ENCODE results near the gene ZNF322.

The ZNF322 gene

GRCh38 chr6:26594131-26594498, 65.4 kb downstream of the ZNF322 start:
- Histone ChIP-seq H3K27me3 (ENCODE audit: control insufficient read depth in 1 of 2, insufficient read depth in 2 of 2, low read length in 2 of 2) (peaks cover 7 to 30% of the 10 kb centered on the region in 2 donors), H3K4me3 (ENCODE audit: low read depth in 1 of 2, low read length in 2 of 2) (no peak overlapping the region), H3K36me3 (ENCODE audit: control insufficient read depth in 1 of 2, insufficient read depth in 2 of 2, low read length in 2 of 2) (peaks cover 7 to 10% of the 10 kb centered on the region in 2 donors), H3K4me1 (ENCODE audit: control insufficient read depth in 1 of 2, insufficient read depth in 2 of 2, low read length in 2 of 2) (peaks cover 7 to 15% of the 10 kb centered on the region in 2 donors), H3K27ac (ENCODE audit: low read depth, low read length) (no peak overlapping the region), H3K9ac (ENCODE audit: low read depth in 1 of 2, low read length in 2 of 2) (no peak overlapping the region), H3K9me3 (ENCODE audit: control insufficient read depth in 1 of 2, low read length in 2 of 2) (no peaks in the 10 kb centered on the region)

GRCh38 chr6:26593278-26594130, 66.0 kb downstream of the ZNF322 start:
- Histone ChIP-seq H3K4me3 (ENCODE audit: low read depth in 1 of 2, low read length in 2 of 2) (no peak overlapping the region), H3K9ac (ENCODE audit: low read depth in 1 of 2, low read length in 2 of 2) (no peak overlapping the region), H3K36me3 (ENCODE audit: control insufficient read depth in 1 of 2, insufficient read depth in 2 of 2, low read length in 2 of 2) (peaks cover 5 to 6% of the 10 kb centered on the region in 2 donors), H3K4me1 (ENCODE audit: control insufficient read depth in 1 of 2, insufficient read depth in 2 of 2, low read length in 2 of 2) (peaks cover 7 to 15% of the 10 kb centered on the region in 2 donors), H3K9me3 (ENCODE audit: control insufficient read depth in 1 of 2, low read length in 2 of 2) (no peaks in the 10 kb centered on the region), H3K27ac (ENCODE audit: low read depth, low read length) (no peak overlapping the region), H3K27me3 (ENCODE audit: control insufficient read depth in 1 of 2, insufficient read depth in 2 of 2, low read length in 2 of 2) (peaks cover 7 to 30% of the 10 kb centered on the region in 2 donors)

GRCh38 chr6:26592649-26593048, 66.9 kb downstream of the ZNF322 start:
- Histone ChIP-seq H3K9ac (ENCODE audit: low read depth in 1 of 2, low read length in 2 of 2) (no peak overlapping the region), H3K27ac (ENCODE audit: low read depth, low read length) (no peak overlapping the region), H3K9me3 (ENCODE audit: control insufficient read depth in 1 of 2, low read length in 2 of 2) (no peaks in the 10 kb centered on the region), H3K36me3 (ENCODE audit: control insufficient read depth in 1 of 2, insufficient read depth in 2 of 2, low read length in 2 of 2) (no peaks in the 10 kb centered on the region), H3K4me1 (ENCODE audit: control insufficient read depth in 1 of 2, insufficient read depth in 2 of 2, low read length in 2 of 2) (peaks cover under 1 to 9% of the 10 kb centered on the region in 2 donors), H3K4me3 (ENCODE audit: low read depth in 1 of 2, low read length in 2 of 2) (no peak overlapping the region), H3K27me3 (ENCODE audit: control insufficient read depth in 1 of 2, insufficient read depth in 2 of 2, low read length in 2 of 2) (peaks cover 7 to 30% of the 10 kb centered on the region in 2 donors)

- Histone ChIP-seq H3K4me3 (ENCODE audit: low read depth in 1 of 2, low read length in 2 of 2) (no peak overlapping the region), H3K36me3 (ENCODE audit: control insufficient read depth in 1 of 2, insufficient read depth in 2 of 2, low read length in 2 of 2) (no peaks in the 10 kb centered on the region), H3K9ac (ENCODE audit: low read depth in 1 of 2, low read length in 2 of 2) (no peak overlapping the region), H3K27ac (ENCODE audit: low read depth, low read length) (no peak overlapping the region), H3K27me3 (ENCODE audit: control insufficient read depth in 1 of 2, insufficient read depth in 2 of 2, low read length in 2 of 2) (peaks cover 5 to 30% of the 10 kb centered on the region in 2 donors), H3K9me3 (ENCODE audit: control insufficient read depth in 1 of 2, low read length in 2 of 2) (no peaks in the 10 kb centered on the region), H3K4me1 (ENCODE audit: control insufficient read depth in 1 of 2, insufficient read depth in 2 of 2, low read length in 2 of 2) (no peaks in the 10 kb centered on the region)
These were observed 70.6 kb downstream of the ZNF322 start for GRCh38 chr6:26588965-26589364.

All from duodenal mucosa (tissue), 2 donors.